GM19035 (cell line): ENCODE data around the gene LRRC73.
"Not testable (repeated sequence)": the region's sequence is repeated elsewhere in the genome, so short reads cannot be mapped to it uniquely, and the experiment has no call there.

ENCODE experiments used
- ATAC-seq: cut with Tn5 transposase; IDR thresholded peaks from one replicate; pipeline ENCODE4 v1.9.1; 2021; ENCODE audit not compliant: unreplicated experiment

The LRRC73 gene

DNA sequence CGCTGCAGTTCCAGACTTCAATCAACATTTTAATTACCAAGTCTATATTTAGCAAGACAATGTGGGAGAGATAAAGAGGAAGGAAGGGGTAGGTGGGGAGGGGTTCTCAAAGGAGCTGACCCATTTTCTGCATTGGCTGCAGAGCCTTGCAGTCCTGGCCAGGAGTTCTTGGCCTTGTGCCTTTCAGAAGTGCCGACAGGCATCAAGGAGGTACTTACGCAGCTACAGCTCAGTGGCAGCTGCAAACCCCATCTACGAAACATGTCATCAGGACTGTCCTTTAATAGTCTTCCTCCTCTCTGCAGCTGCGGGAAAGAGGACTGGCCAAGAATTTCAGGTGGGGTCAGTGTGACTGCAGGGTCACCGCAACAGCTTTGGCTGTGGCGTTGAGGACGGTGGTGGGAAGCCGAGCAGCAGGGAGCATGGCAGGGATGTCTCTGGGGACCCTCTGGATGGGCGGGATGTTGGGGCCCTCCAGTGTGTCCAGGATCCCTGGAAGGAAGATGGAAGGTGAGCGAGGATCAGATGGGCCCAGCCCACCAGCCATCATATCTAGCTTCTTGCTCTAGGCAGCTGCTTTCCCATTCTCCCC is 1.8 kb upstream of the LRRC73 start:
- no peak for ATAC-seq

DNA sequence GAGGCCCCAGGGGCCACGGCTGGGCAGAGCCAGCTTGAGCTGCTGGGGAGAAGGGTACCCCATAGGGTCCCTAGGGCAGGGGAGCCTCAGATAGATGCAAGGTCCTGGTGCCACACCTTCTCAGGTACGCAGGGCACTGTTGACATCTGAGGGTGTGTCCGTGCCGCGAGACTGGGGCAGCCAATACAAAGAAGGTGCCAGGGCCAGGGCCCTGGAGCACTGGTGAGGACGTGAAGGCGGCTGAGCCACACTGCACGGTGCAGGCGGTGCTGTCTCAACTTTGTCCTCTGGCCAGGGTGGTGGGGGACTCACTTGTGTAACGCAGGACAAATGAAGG is 649 bp upstream of the LRRC73 start:
- ATAC-seq: no peak

GRCh38 chr6:43509142-43509983 is 783 bp downstream of the LRRC73 start:
- ATAC-seq: peak; percentile 14

- no peak for ATAC-seq
These were observed 1.5 kb downstream of the LRRC73 start for GRCh38 chr6:43508481-43509141.

- ATAC-seq: peak; percentile 55
These were observed 3.3 kb downstream of the LRRC73 start for GRCh38 chr6:43506667-43507471.

DNA sequence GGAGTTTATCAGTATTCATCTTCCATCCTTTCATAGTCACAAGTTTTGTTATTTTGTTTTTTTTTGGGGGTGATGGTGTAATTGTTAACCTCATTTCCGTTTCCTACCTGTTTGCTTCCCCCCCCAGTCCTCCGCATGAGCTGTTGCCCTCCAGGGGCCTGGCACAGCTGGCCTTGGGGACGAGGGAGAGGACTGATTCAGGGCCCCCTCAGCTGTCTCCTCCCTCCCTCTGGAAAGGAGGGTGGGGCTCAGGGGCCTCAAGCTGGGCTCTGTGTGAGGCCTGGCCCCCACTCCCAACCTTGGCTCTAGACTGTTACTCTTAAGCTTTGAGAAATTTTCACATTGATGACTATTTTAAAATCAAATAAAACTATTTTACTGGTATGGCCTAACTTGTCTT is 4.0 kb downstream of the LRRC73 start:
- ATAC-seq: no peak

- no peak for ATAC-seq
These were observed 4.4 kb downstream of the LRRC73 start for GRCh38 chr6:43505718-43506117.

DNA sequence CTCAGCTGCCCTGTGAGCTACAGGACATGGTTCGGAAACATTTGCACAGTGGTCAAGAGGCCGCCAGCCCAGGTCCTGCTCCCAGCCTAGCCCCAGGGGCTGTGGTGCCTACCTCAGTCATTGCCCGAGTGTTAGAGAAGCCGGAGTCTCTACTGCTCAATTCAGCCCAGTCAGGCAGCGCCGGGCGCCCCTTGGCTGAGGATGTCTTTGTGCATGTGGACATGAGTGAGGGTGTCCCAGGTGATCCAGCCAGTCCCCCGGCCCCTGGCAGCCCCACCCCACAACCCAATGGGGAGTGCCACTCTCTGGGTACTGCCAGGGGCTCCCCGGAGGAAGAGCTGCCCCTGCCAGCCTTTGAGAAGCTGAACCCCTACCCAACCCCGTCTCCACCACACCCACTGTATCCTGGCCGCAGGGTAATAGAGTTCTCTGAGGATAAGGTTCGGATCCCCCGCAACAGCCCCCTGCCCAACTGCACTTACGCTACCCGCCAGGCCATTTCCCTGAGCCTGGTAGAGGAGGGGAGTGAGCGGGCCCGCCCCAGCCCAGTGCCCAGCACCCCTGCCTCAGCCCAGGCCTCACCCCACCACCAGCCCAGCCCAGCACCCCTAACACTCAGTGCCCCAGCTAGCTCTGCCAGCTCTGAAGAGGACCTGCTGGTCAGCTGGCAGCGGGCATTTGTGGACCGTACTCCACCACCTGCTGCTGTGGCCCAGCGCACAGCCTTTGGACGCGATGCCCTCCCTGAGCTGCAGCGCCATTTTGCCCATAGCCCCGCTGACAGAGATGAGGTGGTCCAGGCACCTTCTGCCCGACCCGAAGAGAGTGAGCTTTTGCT is 5.2 kb downstream of the LRRC73 start:
- ATAC-seq: no peak

DNA sequence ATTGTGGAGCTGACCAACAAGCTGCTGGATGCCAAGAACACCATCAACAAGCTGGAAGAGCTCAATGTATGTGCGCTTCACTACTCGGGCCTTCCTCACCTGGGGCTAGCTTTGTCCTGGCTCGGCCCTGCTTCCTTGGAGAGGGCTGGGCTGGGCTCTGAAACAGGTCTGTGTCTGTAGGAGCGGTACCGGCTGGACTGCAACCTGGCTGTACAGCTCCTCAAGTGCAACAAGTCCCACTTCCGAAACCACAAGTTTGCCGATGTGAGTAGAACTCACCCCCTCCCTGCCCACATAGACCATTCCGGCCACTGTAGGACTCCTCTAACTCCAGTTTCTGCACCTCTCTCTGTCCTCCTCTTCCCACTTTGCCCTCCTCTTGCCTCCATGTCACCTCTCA is 6.7 kb downstream of the LRRC73 start:
- no peak for ATAC-seq

DNA sequence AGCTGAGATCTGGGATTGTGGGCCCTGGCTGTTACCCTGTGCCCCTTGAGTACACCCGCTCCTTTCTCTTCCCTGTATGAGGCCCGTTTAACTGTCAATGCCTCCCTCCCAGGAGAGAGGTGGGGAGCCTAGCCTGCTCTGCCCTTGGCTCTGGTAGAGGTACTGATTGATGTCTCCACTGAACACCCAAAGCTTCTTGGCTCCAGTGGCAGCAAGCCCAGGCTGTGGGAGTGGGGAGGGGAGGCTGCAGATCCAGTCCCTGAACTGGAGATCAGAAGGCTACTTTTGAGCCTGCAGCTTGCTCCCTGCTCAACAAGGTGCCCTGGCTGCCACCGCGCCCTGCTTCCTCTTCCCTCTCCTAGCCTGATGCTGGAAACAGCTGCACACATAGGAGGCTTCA is 7.5 kb downstream of the LRRC73 start:
- ATAC-seq: no peak

DNA sequence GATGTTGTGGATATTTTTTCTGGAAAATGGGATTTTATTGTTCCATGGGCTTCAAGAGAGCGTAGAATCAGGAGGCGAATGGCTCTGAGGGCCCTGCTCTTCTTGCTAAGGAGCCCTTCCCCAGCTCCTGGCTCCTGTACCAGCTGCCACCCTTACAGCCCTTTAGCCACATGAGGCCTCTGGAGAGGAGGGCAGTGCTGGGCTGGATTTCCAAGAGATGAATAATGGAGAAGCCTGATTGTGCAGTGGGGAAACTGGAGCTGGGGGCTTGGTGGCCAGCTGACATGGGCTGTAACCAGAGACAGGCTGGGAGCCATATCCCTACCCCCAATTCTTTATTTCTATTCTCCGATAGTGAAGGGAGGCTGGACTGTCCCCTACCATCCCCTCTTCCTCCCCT is 9.2 kb downstream of the LRRC73 start:
- no peak for ATAC-seq

GRCh38 chr6:43499028-43499815 is 10.9 kb downstream of the LRRC73 start:
- ATAC-seq: no peak

DNA sequence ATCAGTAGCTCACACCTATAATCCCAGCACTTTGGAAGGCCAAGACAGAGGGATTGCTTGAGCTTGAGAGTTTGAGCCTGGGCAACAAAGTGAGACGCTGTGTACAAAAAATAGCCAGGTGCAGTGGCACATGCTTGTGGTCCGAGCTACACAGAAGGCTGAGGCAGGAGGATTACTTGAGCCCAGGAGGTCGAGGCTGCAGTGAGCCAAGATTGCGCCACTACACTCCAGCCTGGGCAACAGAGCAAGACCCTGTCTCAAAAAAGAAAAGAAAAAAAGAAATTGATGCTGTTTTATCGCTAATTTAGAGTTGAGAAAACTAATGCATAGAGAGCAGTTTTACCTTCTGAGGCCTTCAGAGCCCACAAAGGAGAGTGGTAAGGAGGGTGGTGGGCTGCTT is 11.9 kb downstream of the LRRC73 start:
- not testable (repeated sequence) for ATAC-seq

GRCh38 chr6:43497689-43498088 is 12.5 kb downstream of the LRRC73 start:
- ATAC-seq: no peak

DNA sequence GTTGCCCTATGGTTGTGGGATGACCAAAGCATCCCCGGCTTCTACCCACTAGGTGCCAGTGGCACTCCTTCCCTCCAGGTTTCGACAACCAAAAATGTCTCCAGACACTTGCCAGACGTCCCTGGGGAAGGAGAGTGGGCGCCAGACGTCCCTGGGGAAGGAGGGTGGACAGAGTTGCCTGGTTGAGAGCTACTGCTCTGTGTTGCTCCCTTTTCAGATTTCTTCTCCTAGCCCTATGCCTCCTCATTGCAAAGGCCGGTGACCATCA is 13.1 kb downstream of the LRRC73 start:
- no peak for ATAC-seq

DNA sequence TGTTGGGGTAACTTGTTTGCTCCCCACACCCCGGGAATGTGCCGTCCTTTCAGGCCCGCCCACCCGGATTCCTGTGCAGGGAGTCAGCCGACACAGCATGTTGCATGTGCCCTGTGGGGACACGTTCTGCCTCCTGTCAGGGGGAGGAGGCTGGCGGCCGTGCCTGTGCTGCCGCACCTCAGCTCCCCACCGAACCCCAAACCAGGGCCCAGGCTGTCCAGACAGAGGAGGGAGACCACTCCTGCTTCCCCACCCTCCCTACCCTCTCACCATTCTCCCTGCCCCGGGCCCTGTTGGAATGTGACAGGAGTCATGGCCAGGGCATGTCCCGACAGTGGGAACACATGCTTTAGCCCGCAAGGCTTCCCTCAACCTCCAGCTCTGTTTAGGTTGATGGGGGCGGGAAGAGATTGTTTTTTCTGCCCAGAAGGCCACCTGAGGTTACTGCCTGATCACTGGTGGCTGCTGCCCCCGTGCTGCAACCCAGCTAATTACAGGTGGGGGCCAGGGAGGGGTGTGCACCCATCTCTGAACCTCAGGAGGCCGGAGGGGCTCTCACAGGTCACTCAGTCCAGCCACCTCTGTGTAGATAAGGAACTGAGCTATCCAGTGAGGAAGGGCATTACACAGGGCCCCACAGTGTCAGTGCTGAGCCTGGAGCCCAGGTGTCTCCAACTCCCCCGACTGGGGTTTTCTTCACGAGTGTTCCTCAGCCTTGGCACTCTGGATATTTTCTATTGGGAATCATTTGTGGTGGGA is 13.6 kb downstream of the LRRC73 start:
- ATAC-seq: no peak

- no peak for ATAC-seq
These were observed 14.7 kb downstream of the LRRC73 start for GRCh38 chr6:43495409-43495941.

DNA sequence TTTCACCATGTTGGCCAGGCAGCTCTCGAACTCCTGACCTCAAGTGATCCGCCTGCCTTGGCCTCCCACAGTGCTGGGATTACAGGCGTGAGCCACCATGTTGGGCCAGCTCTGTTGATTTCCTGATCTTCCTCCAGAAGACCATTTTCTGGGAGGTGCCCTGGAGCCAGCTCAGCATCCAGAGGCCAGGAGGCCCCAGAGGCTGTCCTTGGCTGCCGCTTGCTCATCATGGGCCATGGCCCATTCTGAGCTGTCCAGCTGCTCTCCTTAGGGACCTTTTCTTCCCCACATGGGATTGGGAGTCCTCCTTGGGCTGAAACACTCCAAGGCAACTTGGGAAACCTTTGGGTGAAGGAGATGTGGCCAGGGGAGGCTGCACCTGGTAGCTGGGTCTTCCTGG is 15.4 kb downstream of the LRRC73 start:
- no peak for ATAC-seq

GRCh38 chr6:43494321-43494720 is 15.8 kb downstream of the LRRC73 start:
- no peak for ATAC-seq
